CD4-positive, alpha-beta memory T cell (primary cell): ENCODE results near the gene SCPEP1. TPM values are rescaled to one million over a fixed set of nuclear protein-coding genes. Genes with fewer than 3 reads are reported as not detected.
"Not testable (repeated sequence)": the region's sequence is repeated elsewhere in the genome, so short reads cannot be mapped to it uniquely, and the experiment has no call there.

Experiments
- CTCF ChIA-PET: fragments of 350-600 bp; sonication (Branson Sonifier 250); formaldehyde crosslinking; loops from one replicate; lab custom pipeline; 2021; ENCODE audit warnings: inconsistent platforms; ENCODE audit not compliant: partially characterized antibody; lab: Charles Lee
- POLR2A ChIA-PET: fragments of 350-600 bp; sonication (Branson Sonifier 250); formaldehyde crosslinking; loops from one replicate; lab custom pipeline; 2021; ENCODE audit not compliant: partially characterized antibody; lab: Charles Lee
- DNase-seq, 5 donors: peaks; one replicate each; pipeline versions ENCODE4 v3.0.0 to v3.0.0-alpha.2; 2020 to 2022; ENCODE audit warnings: mixed read lengths in 1 of 5
- H3K27ac ChIP-seq: one replicate; pipeline ENCODE4 v1.7.0; 2013; ENCODE audit warnings: low read depth, low read length
- H3K27me3 ChIP-seq: 2 replicates; pipeline ENCODE4 v1.7.0; 2013; ENCODE audit warnings: mild to moderate bottlenecking, low read length, moderate library complexity; ENCODE audit not compliant: insufficient read depth
- H3K36me3 ChIP-seq: 2 replicates; pipeline ENCODE4 v1.7.0; 2013; ENCODE audit warnings: mild to moderate bottlenecking, low read length, moderate library complexity; ENCODE audit not compliant: insufficient read depth
- H3K4me1 ChIP-seq: 2 replicates; pipeline ENCODE4 v1.7.0; 2013; ENCODE audit warnings: mild to moderate bottlenecking, low read length, moderate library complexity; ENCODE audit not compliant: insufficient read depth
- H3K4me3 ChIP-seq, 2 donors: one replicate each; pipeline ENCODE4 v1.7.0; 2013; ENCODE audit warnings: low read length in 2 of 2, mild to moderate bottlenecking in 1 of 2
- H3K9me3 ChIP-seq, 2 donors: one replicate each; pipeline ENCODE4 v1.7.0; 2013; ENCODE audit warnings: low read length in 2 of 2, control low read depth in 1 of 2; ENCODE audit not compliant: control insufficient read depth in 1 of 2
- H3K27ac Mint-ChIP-seq, 7 donors: one replicate each; pipeline ENCODE4 v1.8.0; 2020 to 2021; ENCODE audit warnings: mixed read lengths in 7 of 7, mild to moderate bottlenecking in 6 of 7, inconsistent platforms in 3 of 7, moderate library complexity in 3 of 7
- H3K27me3 Mint-ChIP-seq, 2 donors: one replicate each; pipeline ENCODE4 v1.8.0; 2020 to 2021; ENCODE audit warnings: mixed read lengths in 2 of 2
- H3K36me3 Mint-ChIP-seq, 2 donors: one replicate each; pipeline ENCODE4 v1.8.0; 2020 to 2021; ENCODE audit warnings: mixed read lengths in 2 of 2, inconsistent platforms in 1 of 2, mild to moderate bottlenecking in 1 of 2
- H3K4me1 Mint-ChIP-seq, 4 donors: one replicate each; pipeline ENCODE4 v1.8.0; 2020 to 2021; ENCODE audit warnings: mixed read lengths in 4 of 4, mild to moderate bottlenecking in 1 of 4
- H3K4me3 Mint-ChIP-seq, 8 donors: one replicate each; pipeline ENCODE4 v1.8.0; 2020 to 2021; ENCODE audit warnings: mixed read lengths in 8 of 8, mild to moderate bottlenecking in 7 of 8, moderate library complexity in 6 of 8, inconsistent platforms in 3 of 8
- H3K9me3 Mint-ChIP-seq, 8 donors: one replicate each; pipeline ENCODE4 v1.8.0; 2020 to 2021; ENCODE audit warnings: mixed read lengths in 8 of 8, mild to moderate bottlenecking in 5 of 8, inconsistent platforms in 3 of 8, moderate library complexity in 1 of 8
- intact Hi-C: fragments of 100-400 bp; cut with micrococcal nuclease; formaldehyde crosslinking; loops from one replicate; pipeline ENCODE4 v1.15.1; 2023
- polyA plus RNA-seq, 2 donors: library from polyadenylated mRNA; unstranded; fragments of 300-500 nt; fragmentation: Illumina TruSeq; gene quantifications; one replicate each; pipeline ENCODE4 v1.2.3, GENCODE V29; 2021
- total RNA-seq, 2 experiments: library from RNA; stranded (reverse); gene quantifications; one replicate each; pipeline ENCODE4 v1.2.3, GENCODE V29; 2021

Gene SCPEP1
- total and polyA plus RNA-seq, 4 experiments from 2014 or later: 16.3 to 31.3 (median 19.7) TPM

DNA sequence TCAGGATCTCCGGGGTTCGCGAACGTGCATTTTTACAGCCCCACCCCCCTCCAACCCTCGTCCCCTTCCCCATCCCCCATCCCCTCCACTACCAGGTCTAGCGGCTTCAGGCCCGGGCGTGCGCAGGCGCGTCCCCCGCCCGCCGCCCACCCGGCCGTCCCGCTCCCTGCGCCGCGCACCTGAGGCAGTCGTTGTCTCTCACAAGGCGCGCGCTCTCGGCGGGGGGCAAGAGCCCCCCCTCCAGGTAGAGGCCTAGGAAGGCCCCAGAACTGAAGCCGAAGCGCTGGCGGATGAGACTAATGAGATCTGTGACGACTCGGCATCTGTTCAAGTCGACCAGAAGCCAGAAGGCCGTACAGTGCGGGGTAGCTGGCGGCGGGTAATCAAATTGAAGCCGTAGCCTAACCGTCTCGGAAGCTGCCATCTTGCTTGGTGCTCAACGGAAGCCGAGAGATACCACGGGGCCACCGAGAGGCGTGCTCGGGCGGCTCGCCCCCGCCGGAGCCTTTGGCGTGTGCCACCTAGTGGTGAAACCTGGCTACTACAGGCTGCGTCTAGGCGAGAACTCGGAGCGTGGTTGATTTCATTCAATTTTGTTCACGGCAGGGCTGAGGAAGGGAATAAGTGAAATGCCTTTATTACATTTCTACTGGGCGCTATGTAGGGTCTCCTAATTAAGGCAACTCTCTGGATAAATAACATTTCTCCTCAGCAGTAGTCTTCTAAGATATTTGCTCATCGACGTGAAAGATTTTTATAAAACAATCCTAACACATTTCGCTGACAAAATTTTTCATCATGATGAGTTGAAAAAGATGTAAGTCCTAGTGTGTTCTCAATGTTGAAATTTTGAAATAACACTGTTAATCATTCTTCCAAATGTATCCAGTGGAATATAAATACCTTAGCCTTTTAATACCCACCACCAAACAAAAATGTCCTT lies 17.1 kb upstream of the SCPEP1 start, which contains the start of gene COIL:
TSS of gene COIL (minus strand) at position 455 of the 943 bp plus-strand sequence. CDS start at position 424, 31 bp downstream.
- Histone ChIP-seq H3K27me3 (no peaks in the 10 kb centered on the region), H3K9me3 (no peaks in the 10 kb centered on the region), H3K4me1 (peaks cover 20% of the 10 kb centered on the region), H3K27ac (peak within 1 kb of the TSS; percentile 87), H3K4me3 (peak within 1 kb of the TSS; percentile 81 to 82), H3K36me3 (no peaks in the 10 kb centered on the region)
- intact Hi-C loops: loop anchor here (1.0 to 5.0 kb wide), 7 partner anchors 18 to 369 kb away; partner anchors contain the start of genes AKAP1, C17orf67, DGKE and NOG
- no peaks in the 10 kb centered on the region for H3K9me3 Mint-ChIP-seq
- no peaks in the 10 kb centered on the region for H3K36me3 Mint-ChIP-seq
- POLR2A ChIA-PET: interaction anchor here (0.7 to 1.6 kb wide), 5 partner anchors 16 to 126 kb away, joined by 3 to 8 read pairs (median 5); partner anchors contain the start of genes SCPEP1 and TRIM25
- peak within 1 kb of the TSS; percentile 65 to 96 (median 94) for H3K27ac Mint-ChIP-seq
- peak within 1 kb of the TSS; percentile 78 to 91 (median 89) for H3K4me3 Mint-ChIP-seq
- CTCF ChIA-PET: interaction anchor here (0.7 to 1.5 kb wide), 6 partner anchors 9 to 143 kb away, joined by 3 to 7 read pairs (median 4); no protein-coding TSS in a partner anchor
- peak; percentile 90 to 93 (median 91) for DNase-seq
- H3K4me1 Mint-ChIP-seq: peaks cover 10 to 29% (median 21%) of the 10 kb centered on the region in 4 donors
- peaks cover 0 to 1% of the 10 kb centered on the region in 2 donors for H3K27me3 Mint-ChIP-seq

DNA sequence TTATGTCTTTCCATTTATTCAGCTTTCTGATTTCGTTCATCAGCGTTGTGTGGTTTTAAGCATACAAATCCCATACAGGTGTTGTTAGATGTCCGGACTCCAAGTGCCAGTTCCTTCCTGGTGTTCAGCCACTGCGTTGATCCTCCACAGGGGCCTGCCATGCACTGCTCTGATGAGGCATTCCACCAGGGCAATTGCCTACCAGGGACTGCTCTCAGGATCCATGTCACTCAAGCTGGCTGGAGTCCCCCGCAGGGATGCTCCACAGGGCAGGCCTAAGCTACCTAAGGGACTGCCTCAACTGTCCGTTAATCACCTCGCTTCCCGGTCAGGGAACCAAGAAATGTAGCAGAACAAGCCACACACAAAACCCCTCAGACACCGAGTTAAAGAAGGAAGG lies 12.7 kb upstream of the SCPEP1 start:
- H3K9me3 Mint-ChIP-seq, H3K27ac ChIP-seq, intact Hi-C loops, H3K36me3 Mint-ChIP-seq, CTCF ChIA-PET, H3K36me3 ChIP-seq, H3K4me3 ChIP-seq, DNase-seq, H3K4me3 Mint-ChIP-seq, H3K27me3 ChIP-seq, H3K4me1 Mint-ChIP-seq, H3K9me3 ChIP-seq, H3K4me1 ChIP-seq, H3K27me3 Mint-ChIP-seq: not testable (repeated sequence)
- POLR2A ChIA-PET: interaction anchor here (1.4 kb wide), 1 partner anchor 12 kb away, joined by 4 read pairs; the partner anchor contains the start of gene SCPEP1
- H3K27ac Mint-ChIP-seq: peak overlapping the region in 1 of 7 donors; percentile 68

DNA sequence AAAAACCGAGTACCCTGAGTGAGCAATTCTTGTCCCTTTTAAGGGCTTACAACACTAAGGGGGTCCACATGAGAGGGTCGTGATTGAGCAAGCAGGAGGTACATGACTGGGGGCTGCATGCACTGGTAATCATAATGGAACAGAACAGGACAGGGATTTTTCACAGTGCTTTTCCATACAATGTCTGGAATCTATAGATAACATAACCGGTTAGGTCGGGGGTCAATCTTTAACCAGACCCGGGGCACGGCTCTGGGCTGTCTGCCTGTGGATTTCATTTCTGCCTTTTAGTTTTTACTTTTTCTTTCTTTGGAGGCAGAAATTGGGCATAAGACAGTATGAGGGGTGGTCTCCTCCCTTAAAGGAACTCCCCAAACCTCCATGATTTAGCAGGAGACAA lies 12.2 kb upstream of the SCPEP1 start:
- H3K4me1 ChIP-seq, intact Hi-C loops, H3K27me3 Mint-ChIP-seq, H3K9me3 ChIP-seq, H3K36me3 Mint-ChIP-seq, H3K27me3 ChIP-seq, H3K4me3 ChIP-seq, H3K36me3 ChIP-seq, H3K4me3 Mint-ChIP-seq, H3K4me1 Mint-ChIP-seq, CTCF ChIA-PET, H3K27ac ChIP-seq, DNase-seq, H3K9me3 Mint-ChIP-seq: not testable (repeated sequence)
- POLR2A ChIA-PET: interaction anchor here (1.4 kb wide), 1 partner anchor 12 kb away, joined by 4 read pairs; the partner anchor contains the start of gene SCPEP1
- peak overlapping the region in 1 of 7 donors; percentile 68 for H3K27ac Mint-ChIP-seq

DNA sequence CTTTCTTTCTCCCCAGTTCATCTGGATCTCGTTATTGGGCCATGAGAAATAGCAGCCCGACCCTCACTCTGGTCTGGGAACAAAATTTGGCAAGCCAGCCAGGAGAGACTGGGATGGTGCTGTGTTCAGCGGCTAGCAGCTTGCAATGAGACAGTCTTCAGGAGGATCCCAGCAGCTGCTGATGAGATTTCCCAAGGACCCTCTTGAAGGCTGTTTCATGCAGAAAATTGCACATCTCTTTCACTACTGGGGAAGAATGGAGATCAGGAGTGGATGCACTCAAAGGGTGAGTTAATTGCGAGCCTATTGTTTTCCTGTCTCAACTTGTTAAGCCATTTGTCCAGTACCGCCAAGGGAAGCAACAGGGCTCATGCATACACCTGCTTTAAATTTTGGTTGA lies 11.6 kb upstream of the SCPEP1 start:
- Mint-ChIP-seq H3K36me3 (no peaks in the 10 kb centered on the region), H3K4me1 (no peaks in the 10 kb centered on the region), H3K4me3 (no peak overlapping the region), H3K27ac (no peak overlapping the region), H3K27me3 (peaks cover 0 to 3% of the 10 kb centered on the region in 2 donors), H3K9me3 (no peaks in the 10 kb centered on the region)
- CTCF ChIA-PET: no interaction called here
- DNase-seq: no peak
- intact Hi-C loops: no loop called here
- no peaks in the 10 kb centered on the region for H3K4me1 ChIP-seq
- no peaks in the 10 kb centered on the region for H3K27me3 ChIP-seq
- H3K27ac ChIP-seq: no peak overlapping the region
- no peak overlapping the region for H3K4me3 ChIP-seq
- H3K9me3 ChIP-seq: no peaks in the 10 kb centered on the region
- H3K36me3 ChIP-seq: no peaks in the 10 kb centered on the region
- POLR2A ChIA-PET: no interaction called here

DNA sequence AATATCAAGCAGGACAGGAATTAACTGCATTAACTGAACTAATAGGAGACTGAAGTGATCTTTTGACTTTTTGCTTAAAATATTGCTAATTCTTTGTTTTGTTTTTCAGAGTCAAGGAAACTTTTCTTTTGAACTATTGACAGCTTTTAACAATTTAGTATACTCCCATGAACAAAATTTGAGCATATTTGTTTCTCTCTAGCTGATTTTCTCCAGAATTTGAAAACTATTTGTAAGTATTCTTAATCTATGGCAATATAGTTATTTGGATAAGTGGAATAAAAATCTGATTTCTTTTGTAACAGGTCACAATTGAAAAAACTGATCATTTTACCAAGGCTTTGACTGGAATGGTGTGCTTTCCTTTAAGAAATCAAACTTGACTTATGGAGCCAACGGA lies 7.0 kb upstream of the SCPEP1 start:
- POLR2A ChIA-PET: no interaction called here
- H3K27ac ChIP-seq: no peak overlapping the region
- no peak overlapping the region for H3K27ac Mint-ChIP-seq
- H3K4me1 ChIP-seq: no peaks in the 10 kb centered on the region
- intact Hi-C loops: no loop called here
- CTCF ChIA-PET: no interaction called here
- no peak overlapping the region for H3K4me3 Mint-ChIP-seq
- no peaks in the 10 kb centered on the region for H3K36me3 ChIP-seq
- H3K27me3 Mint-ChIP-seq: peaks cover 1 to 8% of the 10 kb centered on the region in 2 donors
- DNase-seq: no peak
- no peaks in the 10 kb centered on the region for H3K36me3 Mint-ChIP-seq
- H3K4me3 ChIP-seq: no peak overlapping the region
- no peaks in the 10 kb centered on the region for H3K27me3 ChIP-seq
- H3K4me1 Mint-ChIP-seq: no peaks in the 10 kb centered on the region
- H3K9me3 ChIP-seq: no peaks in the 10 kb centered on the region
- H3K9me3 Mint-ChIP-seq: no peaks in the 10 kb centered on the region

DNA sequence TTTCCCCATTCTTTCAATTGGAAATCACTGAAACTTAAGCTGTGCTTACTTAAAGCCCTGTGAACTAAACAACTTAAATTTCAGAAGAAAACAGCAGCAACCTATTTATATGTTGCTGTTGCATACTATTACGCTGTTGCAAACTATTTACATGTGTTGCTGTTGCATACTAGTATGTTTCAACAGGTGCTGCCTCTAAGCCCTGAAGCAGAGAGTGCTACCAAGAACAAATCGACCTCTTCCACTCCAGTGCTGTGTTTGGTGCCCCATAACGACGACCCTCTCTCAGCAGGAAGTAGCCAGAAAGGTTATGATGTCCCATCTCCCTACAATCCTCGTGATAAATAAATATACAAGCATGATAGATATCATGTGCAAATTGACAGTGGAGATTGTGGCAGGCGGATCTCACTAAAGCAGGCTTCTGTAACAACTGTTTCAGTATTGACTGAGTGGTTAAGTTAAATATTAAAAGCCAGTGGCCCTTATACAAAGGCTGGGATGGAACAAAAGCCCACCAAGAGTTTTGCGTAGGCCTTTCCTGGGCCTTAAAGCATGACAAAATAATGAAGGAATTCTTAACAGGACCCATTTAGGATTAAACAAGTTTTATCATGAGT lies 5.7 kb upstream of the SCPEP1 start:
- H3K4me3 ChIP-seq: no peak overlapping the region
- peaks cover 1 to 8% of the 10 kb centered on the region in 2 donors for H3K27me3 Mint-ChIP-seq
- H3K4me1 Mint-ChIP-seq: peaks cover 2 to 5% (median 3%) of the 10 kb centered on the region in 4 donors
- no peak for DNase-seq
- ChIA-PET POLR2A (no interaction called here), CTCF (no interaction called here)
- H3K4me1 ChIP-seq: peaks cover 5% of the 10 kb centered on the region
- H3K36me3 Mint-ChIP-seq: no peaks in the 10 kb centered on the region
- intact Hi-C loops: no loop called here
- no peaks in the 10 kb centered on the region for H3K36me3 ChIP-seq
- H3K4me3 Mint-ChIP-seq: no peak overlapping the region
- no peaks in the 10 kb centered on the region for H3K27me3 ChIP-seq
- H3K27ac Mint-ChIP-seq: no peak overlapping the region
- no peaks in the 10 kb centered on the region for H3K9me3 ChIP-seq
- H3K27ac ChIP-seq: no peak overlapping the region
- H3K9me3 Mint-ChIP-seq: no peaks in the 10 kb centered on the region

DNA sequence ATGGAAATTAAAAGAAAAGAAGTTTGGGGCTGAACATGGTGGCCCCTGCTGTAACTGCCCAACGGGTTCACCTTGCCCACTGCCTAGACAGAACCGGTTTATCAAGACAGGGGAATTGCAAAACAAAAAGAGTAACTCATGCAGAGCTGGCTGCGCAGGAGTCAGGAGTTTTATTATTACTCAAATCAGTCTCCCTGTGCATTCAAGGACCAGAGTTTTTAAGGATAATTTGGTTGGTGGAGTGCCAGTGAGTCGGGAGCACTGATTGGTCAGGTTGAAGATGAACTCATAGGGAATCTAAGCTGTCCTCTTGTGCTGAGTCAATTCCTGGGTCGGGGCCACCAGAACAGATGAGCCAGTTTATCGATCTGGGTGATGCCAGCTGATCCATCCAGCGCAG lies 4.4 kb upstream of the SCPEP1 start:
- POLR2A ChIA-PET: no interaction called here
- intact Hi-C loops: no loop called here
- no peak overlapping the region for H3K27ac Mint-ChIP-seq
- Histone ChIP-seq H3K36me3 (no peaks in the 10 kb centered on the region), H3K4me1 (peaks cover 11% of the 10 kb centered on the region), H3K9me3 (no peaks in the 10 kb centered on the region), H3K27ac (no peak overlapping the region), H3K27me3 (no peaks in the 10 kb centered on the region), H3K4me3 (no peak overlapping the region)
- DNase-seq: no peak
- H3K36me3 Mint-ChIP-seq: peaks cover 0 to 1% of the 10 kb centered on the region in 2 donors
- no peak overlapping the region for H3K4me3 Mint-ChIP-seq
- H3K27me3 Mint-ChIP-seq: peaks cover 1 to 8% of the 10 kb centered on the region in 2 donors
- CTCF ChIA-PET: no interaction called here
- peaks cover 7 to 15% (median 12%) of the 10 kb centered on the region in 4 donors for H3K4me1 Mint-ChIP-seq
- H3K9me3 Mint-ChIP-seq: no peaks in the 10 kb centered on the region
